GM12801 (cell line): Measurements from ENCODE around the gene PAX5.

Experiments
- TF ChIP-seq, protein P1 (sequence below): IDR thresholded peaks from one replicate; pipeline ENCODE4 v1.5.1; 2011; ENCODE audit warnings: control low read depth; ENCODE audit not compliant: insufficient read length; ENCODE audit errors: extremely low read depth

Gene PAX5

DNA sequence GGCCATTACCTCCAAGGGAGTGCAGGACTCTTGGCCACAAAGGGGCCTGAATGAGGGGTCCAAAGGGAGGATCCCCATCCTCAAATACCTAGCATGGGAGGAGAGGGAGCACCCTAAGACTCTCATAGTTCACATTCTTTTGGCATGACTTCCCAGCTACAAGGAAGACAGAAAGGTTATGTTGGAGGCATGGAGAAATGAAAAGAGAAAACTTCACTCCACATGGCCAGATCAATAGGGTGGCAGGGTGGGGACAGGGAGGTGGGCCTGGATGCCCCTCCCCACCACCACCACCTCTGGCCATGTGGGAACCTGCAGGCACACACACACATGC is 97.6 kb downstream of the PAX5 start:
- TF ChIP-seq, protein P1, sequence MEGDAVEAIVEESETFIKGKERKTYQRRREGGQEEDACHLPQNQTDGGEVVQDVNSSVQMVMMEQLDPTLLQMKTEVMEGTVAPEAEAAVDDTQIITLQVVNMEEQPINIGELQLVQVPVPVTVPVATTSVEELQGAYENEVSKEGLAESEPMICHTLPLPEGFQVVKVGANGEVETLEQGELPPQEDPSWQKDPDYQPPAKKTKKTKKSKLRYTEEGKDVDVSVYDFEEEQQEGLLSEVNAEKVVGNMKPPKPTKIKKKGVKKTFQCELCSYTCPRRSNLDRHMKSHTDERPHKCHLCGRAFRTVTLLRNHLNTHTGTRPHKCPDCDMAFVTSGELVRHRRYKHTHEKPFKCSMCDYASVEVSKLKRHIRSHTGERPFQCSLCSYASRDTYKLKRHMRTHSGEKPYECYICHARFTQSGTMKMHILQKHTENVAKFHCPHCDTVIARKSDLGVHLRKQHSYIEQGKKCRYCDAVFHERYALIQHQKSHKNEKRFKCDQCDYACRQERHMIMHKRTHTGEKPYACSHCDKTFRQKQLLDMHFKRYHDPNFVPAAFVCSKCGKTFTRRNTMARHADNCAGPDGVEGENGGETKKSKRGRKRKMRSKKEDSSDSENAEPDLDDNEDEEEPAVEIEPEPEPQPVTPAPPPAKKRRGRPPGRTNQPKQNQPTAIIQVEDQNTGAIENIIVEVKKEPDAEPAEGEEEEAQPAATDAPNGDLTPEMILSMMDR: no peak

DNA sequence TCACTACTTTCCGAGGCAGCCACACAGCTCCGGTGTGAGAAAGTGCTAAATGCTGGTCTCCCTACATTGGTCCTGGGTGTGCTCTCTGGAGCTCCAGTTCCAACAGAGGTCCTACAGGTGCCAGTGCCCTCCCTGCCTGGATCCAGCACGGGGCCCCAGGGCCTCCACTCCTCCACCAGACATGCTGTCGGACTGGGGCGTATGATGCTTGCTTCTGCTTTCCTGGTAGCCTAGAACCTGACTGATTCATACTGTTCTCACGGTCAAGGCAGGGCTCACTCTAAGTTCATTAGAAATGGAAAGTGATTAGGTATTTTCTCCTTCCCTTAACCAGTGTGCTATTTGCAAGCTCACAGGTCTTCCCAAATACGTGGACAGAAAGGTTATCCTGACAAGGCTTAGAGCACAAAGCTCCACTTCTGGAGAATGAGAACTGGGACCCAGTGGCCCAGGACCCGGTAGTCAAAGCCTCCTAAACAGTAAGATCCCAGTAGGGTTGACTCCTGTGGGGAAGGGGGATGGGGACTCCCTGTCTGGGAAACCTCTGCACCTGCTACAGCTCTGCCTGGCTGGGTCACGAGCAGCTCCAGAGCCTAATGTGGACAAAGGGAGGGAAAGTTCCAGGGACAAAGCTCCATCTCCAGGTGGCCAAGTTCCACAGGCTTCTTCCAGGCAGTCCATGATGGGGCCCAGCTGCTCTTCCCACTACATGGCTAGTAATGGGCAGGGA is 98.1 kb downstream of the PAX5 start:
- TF ChIP-seq, protein P1: no peak

DNA sequence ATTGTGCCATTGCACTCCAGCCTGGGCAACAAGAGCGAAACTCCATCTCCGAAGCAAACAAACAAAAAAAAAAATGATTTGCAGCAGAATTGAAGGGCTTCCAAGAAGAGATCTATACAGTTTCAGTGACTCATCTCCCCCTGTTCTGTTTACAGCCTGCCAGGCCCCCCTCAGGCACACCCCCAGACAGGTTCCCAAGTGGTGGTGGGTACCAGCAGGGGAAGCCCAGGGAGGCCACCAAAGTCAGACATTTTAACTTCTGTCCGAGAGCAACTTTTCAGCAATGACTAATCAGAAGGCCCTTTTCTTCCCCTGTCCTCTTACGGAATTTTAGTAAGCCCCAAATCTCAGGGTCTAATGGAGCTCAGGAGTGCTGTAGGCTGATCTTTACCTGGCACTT is 98.7 kb downstream of the PAX5 start:
- TF ChIP-seq, protein P1: no peak

DNA sequence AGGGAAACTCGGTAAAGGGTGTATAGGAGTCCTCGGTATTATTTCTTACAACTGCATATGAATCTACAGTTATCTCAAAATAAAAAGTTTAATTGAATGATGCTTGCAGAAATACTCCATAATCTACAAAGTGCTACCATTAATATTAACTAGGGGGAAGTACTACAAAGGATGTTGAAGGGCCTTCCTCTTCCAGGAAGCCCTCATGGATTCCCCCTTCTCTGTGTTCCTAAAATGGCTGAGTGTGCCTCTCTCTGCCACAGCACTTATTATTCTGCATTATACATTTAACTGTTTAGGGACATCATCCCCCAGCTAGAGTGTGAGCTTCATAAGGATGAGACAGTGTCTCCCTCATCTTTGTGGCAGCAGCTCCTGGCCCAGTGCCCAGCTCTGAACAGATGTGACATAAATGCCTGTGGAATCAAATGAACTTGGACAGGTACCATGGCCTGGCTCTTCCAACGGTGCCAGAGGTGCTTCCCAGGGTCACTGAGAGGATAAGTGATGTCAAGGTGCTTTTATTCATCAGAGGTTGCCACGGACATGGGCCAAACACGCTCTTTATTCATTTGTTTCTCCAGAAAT is 99.5 kb downstream of the PAX5 start:
- TF ChIP-seq, protein P1: no peak

DNA sequence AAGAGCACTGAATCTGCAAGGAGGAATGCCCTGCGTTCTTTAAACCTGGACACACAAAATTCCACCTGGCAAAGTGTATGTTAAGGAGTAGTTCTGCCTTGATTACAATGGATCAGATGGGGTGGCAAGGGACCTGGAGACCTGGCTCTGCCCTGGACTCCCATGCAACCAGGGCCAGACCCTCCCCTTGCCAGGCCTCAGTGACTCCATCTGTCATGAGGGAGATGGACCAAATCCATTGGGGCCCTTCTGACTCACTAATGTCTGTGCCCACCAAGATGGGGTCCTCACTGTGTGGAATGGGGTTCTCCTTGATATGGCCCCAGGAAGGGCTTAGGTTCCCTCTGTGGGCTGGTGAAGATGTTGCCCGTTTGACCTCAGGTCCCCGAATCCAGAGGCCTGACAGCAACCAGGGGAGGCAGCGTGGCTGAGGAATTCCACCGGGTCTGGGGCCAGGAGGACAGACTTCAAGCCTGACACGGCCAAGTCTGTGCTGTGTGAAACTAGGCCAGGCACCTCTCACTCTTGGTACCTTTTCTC is 100.3 kb downstream of the PAX5 start:
- TF ChIP-seq, protein P1: no peak

DNA sequence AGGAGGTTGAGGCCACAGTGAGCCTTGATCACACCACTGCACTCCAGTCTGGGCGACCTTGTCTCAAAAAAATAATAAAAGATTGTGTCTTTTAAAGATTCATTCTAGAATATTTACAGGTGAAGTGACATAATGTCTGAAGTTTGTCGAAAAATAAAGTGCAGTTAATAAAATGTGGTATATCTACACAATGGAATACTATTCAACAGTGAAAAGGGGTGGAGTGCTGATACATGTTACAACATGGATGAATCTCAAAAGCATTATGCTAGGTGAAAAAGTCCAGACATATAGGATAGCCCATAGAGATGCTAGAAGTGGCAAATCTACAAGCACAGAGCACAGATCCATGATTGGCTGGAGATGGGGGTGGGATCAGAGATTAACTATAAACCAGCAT is 101.9 kb downstream of the PAX5 start:
- TF ChIP-seq, protein P1: no peak

DNA sequence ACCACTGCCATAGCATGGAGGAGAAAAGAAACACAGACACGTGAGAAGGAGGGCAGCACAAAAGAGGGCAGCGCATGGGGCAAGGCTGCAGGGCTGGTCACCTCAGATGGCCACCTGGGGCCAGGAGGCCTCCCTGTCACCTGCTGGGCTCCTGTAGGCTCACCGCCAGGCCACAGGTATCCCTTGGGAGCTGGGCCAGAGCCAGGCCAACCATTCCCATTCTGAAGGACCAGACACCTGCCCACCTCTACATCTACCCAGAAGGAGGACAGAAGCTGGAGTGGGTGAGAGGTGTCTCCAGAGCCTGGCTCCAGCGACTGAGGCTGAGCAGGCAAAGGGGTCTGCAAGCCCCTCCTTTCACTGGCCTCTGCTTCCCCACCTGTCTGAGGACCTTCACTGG is 103.1 kb downstream of the PAX5 start:
- TF ChIP-seq, protein P1: no peak
